H7 (cell line): ENCODE measurements around the gene PRR20D. TPM values are rescaled to one million over a fixed set of nuclear protein-coding genes. Genes with fewer than 3 reads are reported as not detected.

ENCODE experiments used
- total RNA-seq: library from RNA; depleted of rRNA; stranded (reverse); fragments of >200 nt; shearing (Covaris generic); gene quantifications from 2 replicates; pipeline ENCODE4 v1.2.3, GENCODE V29; 2014; rRNA removed

Gene PRR20D
- total RNA-seq, 1 experiment from 2014 or later, result not detected

Other genes with a start within 250 kb of the PRR20D start
- not detected in 2 replicates for gene PRR20A, start 19.7 kb upstream of the PRR20D start, total RNA-seq
- gene PRR20B, start 13.1 kb upstream of the PRR20D start, total RNA-seq, result not detected in 2 replicates
- gene PRR20C, start 6.6 kb upstream of the PRR20D start, total RNA-seq, result not detected in 2 replicates
- gene PRR20E, start 6.6 kb downstream of the PRR20D start, total RNA-seq, result not detected in 2 replicates